ENCODE data around the gene PNP. TPM values are rescaled to one million over a fixed set of nuclear protein-coding genes. Genes with fewer than 3 reads are reported as not detected.
"Not testable (repeated sequence)": the region's sequence is repeated elsewhere in the genome, so short reads cannot be mapped to it uniquely, and the experiment has no call there.

PNP gene
- 131 and 170 TPM in 2 replicates for total RNA-seq

GRCh38 chr14:20469242-20469889 lies at the start of gene PNP:
Gene PNP (plus strand): TSS chr14:20469406. CDS start chr14:20469525, 119 bp downstream.
- no peak for DNase-seq (ENCODE audit: extremely low read depth, low read depth, low spot score)

GRCh38 chr14:20419419-20419818 lies 49.8 kb upstream of the PNP start:
- no peak for DNase-seq (ENCODE audit: extremely low read depth, low read depth, low spot score)

- DNase-seq (ENCODE audit: extremely low read depth, low read depth, low spot score), result no peak
These were observed 47.9 kb upstream of the PNP start for GRCh38 chr14:20421267-20421666.

GRCh38 chr14:20422886-20423285 lies 46.3 kb upstream of the PNP start:
- no peak for DNase-seq (ENCODE audit: extremely low read depth, low read depth, low spot score)

- no peak for DNase-seq (ENCODE audit: extremely low read depth, low read depth, low spot score)
These were observed 44.4 kb upstream of the PNP start for GRCh38 chr14:20424851-20425250.

- no peak for DNase-seq (ENCODE audit: extremely low read depth, low read depth, low spot score)
These were observed 41.8 kb upstream of the PNP start for GRCh38 chr14:20427231-20428009.

- DNase-seq (ENCODE audit: extremely low read depth, low read depth, low spot score), result no peak
These were observed 41.2 kb upstream of the PNP start for GRCh38 chr14:20428010-20428365.

- DNase-seq (ENCODE audit: extremely low read depth, low read depth, low spot score), result no peak
These were observed 40.4 kb upstream of the PNP start for GRCh38 chr14:20428802-20429201.

GRCh38 chr14:20429801-20430669 lies 39.2 kb upstream of the PNP start:
- no peak for DNase-seq (ENCODE audit: extremely low read depth, low read depth, low spot score)

GRCh38 chr14:20434701-20435581 lies 34.3 kb upstream of the PNP start:
- DNase-seq (ENCODE audit: extremely low read depth, low read depth, low spot score), result no peak

GRCh38 chr14:20435582-20436362 lies 33.4 kb upstream of the PNP start, which contains the start of gene KLHL33:
Gene KLHL33 (minus strand): TSS chr14:20436166. CDS start chr14:20435811, 355 bp downstream.
- no peak for DNase-seq (ENCODE audit: extremely low read depth, low read depth, low spot score)

- DNase-seq (ENCODE audit: extremely low read depth, low read depth, low spot score), result no peak
These were observed 32.8 kb upstream of the PNP start for GRCh38 chr14:20436363-20436755.

- no peak for DNase-seq (ENCODE audit: extremely low read depth, low read depth, low spot score)
These were observed 30.5 kb upstream of the PNP start for GRCh38 chr14:20438664-20439063.

- DNase-seq (ENCODE audit: extremely low read depth, low read depth, low spot score), result no peak
These were observed 28.7 kb upstream of the PNP start for GRCh38 chr14:20440465-20440864.

GRCh38 chr14:20440882-20441281 lies 28.3 kb upstream of the PNP start:
- peak; percentile 36 for DNase-seq (ENCODE audit: extremely low read depth, low read depth, low spot score)

- no peak for DNase-seq (ENCODE audit: extremely low read depth, low read depth, low spot score)
These were observed 27.7 kb upstream of the PNP start for GRCh38 chr14:20441461-20441860.

GRCh38 chr14:20443650-20444049 lies 25.6 kb upstream of the PNP start:
- not testable (repeated sequence) for DNase-seq (ENCODE audit: extremely low read depth, low read depth, low spot score)

GRCh38 chr14:20446889-20447288 lies 22.3 kb upstream of the PNP start:
- no peak for DNase-seq (ENCODE audit: extremely low read depth, low read depth, low spot score)

GRCh38 chr14:20452831-20453230 lies 16.4 kb upstream of the PNP start:
- not testable (repeated sequence) for DNase-seq (ENCODE audit: extremely low read depth, low read depth, low spot score)

All from glomerular endothelial cell (primary cell).